ENCODE measurements around the gene FARSB.

FARSB gene

GRCh38 chr2:222569826-222570225 is 86.1 kb downstream of the FARSB start:
- no peak overlapping the region for H3K4me2 ChIP-seq
- H3K9ac ChIP-seq: no peak overlapping the region
- H3K4me3 ChIP-seq (IDR thresholded peaks at IDR 0.05; ENCODE audit: insufficient read depth, low read depth, low read length): no peak overlapping the region
- TF ChIP-seq CTCF (conservative IDR thresholded peaks at IDR 0.05; ENCODE audit: low read depth, low read length): no peak
- peaks cover 37% of the 10 kb centered on the region for H3K4me1 ChIP-seq (ENCODE audit: low read depth, poor library complexity, severe bottlenecking)
- no peaks in the 10 kb centered on the region for H4K20me1 ChIP-seq (ENCODE audit: insufficient read depth)
- H2AFZ ChIP-seq (ENCODE audit: low read depth): no peak overlapping the region
- peaks cover 3% of the 10 kb centered on the region; the same call in 1 of the 2 replicates for H3K79me2 ChIP-seq (ENCODE audit: insufficient read depth, low read depth)
- no peak overlapping the region for H3K27ac ChIP-seq
- H3K36me3 ChIP-seq (ENCODE audit: insufficient read depth): no peaks in the 10 kb centered on the region; the same call in 1 of the 2 replicates
- H3K27me3 ChIP-seq (ENCODE audit: insufficient read depth, low read depth): no peaks in the 10 kb centered on the region

GRCh38 chr2:222568865-222569264 is 87.0 kb downstream of the FARSB start:
- Histone ChIP-seq H3K36me3 (ENCODE audit: insufficient read depth) (no peaks in the 10 kb centered on the region; the same call in 1 of the 2 replicates), H2AFZ (ENCODE audit: low read depth) (no peak overlapping the region), H3K4me1 (ENCODE audit: low read depth, poor library complexity, severe bottlenecking) (peaks cover 28% of the 10 kb centered on the region), H4K20me1 (ENCODE audit: insufficient read depth) (no peaks in the 10 kb centered on the region), H3K27me3 (ENCODE audit: insufficient read depth, low read depth) (no peaks in the 10 kb centered on the region), H3K4me2 (no peak overlapping the region), H3K27ac (no peak overlapping the region), H3K4me3 (IDR thresholded peaks at IDR 0.05; ENCODE audit: insufficient read depth, low read depth, low read length) (no peak overlapping the region), H3K9ac (no peak overlapping the region), H3K79me2 (ENCODE audit: insufficient read depth, low read depth) (no peaks in the 10 kb centered on the region; the same call in 1 of the 2 replicates)
- TF ChIP-seq CTCF (conservative IDR thresholded peaks at IDR 0.05; ENCODE audit: low read depth, low read length): no peak

- H3K79me2 ChIP-seq (ENCODE audit: insufficient read depth, low read depth): no peaks in the 10 kb centered on the region; the same call in 1 of the 2 replicates
- TF ChIP-seq CTCF (conservative IDR thresholded peaks at IDR 0.05; ENCODE audit: low read depth, low read length): no peak
- no peak overlapping the region for H3K4me2 ChIP-seq
- no peaks in the 10 kb centered on the region for H3K27me3 ChIP-seq (ENCODE audit: insufficient read depth, low read depth)
- H2AFZ ChIP-seq (ENCODE audit: low read depth): no peak overlapping the region
- no peaks in the 10 kb centered on the region for H4K20me1 ChIP-seq (ENCODE audit: insufficient read depth)
- peaks cover 1% of the 10 kb centered on the region for H3K4me1 ChIP-seq (ENCODE audit: low read depth, poor library complexity, severe bottlenecking)
- no peak overlapping the region for H3K9ac ChIP-seq
- H3K36me3 ChIP-seq (ENCODE audit: insufficient read depth): no peaks in the 10 kb centered on the region; the same call in 1 of the 2 replicates
- no peak overlapping the region for H3K27ac ChIP-seq
- H3K4me3 ChIP-seq (IDR thresholded peaks at IDR 0.05; ENCODE audit: insufficient read depth, low read depth, low read length): no peak overlapping the region
Observed at GRCh38 chr2:222566229-222566628, 89.7 kb downstream of the FARSB start.

- Histone ChIP-seq H3K79me2 (ENCODE audit: insufficient read depth, low read depth) (no peaks in the 10 kb centered on the region), H3K4me2 (no peak overlapping the region), H4K20me1 (ENCODE audit: insufficient read depth) (no peaks in the 10 kb centered on the region), H3K9ac (no peak overlapping the region), H3K4me1 (ENCODE audit: low read depth, poor library complexity, severe bottlenecking) (no peaks in the 10 kb centered on the region), H3K27ac (no peak overlapping the region), H3K36me3 (ENCODE audit: insufficient read depth) (no peaks in the 10 kb centered on the region), H3K27me3 (ENCODE audit: insufficient read depth, low read depth) (no peaks in the 10 kb centered on the region), H3K4me3 (IDR thresholded peaks at IDR 0.05; ENCODE audit: insufficient read depth, low read depth, low read length) (no peak overlapping the region), H2AFZ (ENCODE audit: low read depth) (no peak overlapping the region)
- TF ChIP-seq CTCF (conservative IDR thresholded peaks at IDR 0.05; ENCODE audit: low read depth, low read length): no peak
Observed at GRCh38 chr2:222563936-222564335, 92.0 kb downstream of the FARSB start.

Measured in KMS-11 (cell line).